Smooth muscle cell (in vitro differentiated cells): ENCODE data around the gene CHMP5. TPM values are rescaled to one million over a fixed set of nuclear protein-coding genes. Genes with fewer than 3 reads are reported as not detected.

Experiments
- DNase-seq: peaks from one replicate; lab custom pipeline; 2025; ENCODE audit not compliant: unreplicated experiment; lab: John Stamatoyannopoulos, UW
- H2AFZ ChIP-seq: fragments of 200-600 bp; sonication (generic); 2 replicates; pipeline ENCODE4 v1.6.0; 2016; ENCODE audit warnings: antibody characterized with exemption, low read depth, mild to moderate bottlenecking
- H3F3A ChIP-seq: fragments of 200-600 bp; sonication (generic); 2 replicates; pipeline ENCODE4 v1.6.0; 2017; ENCODE audit warnings: antibody characterized with exemption, low read depth
- H3K27ac ChIP-seq: fragments of 200-600 bp; sonication (generic); 2 replicates; pipeline ENCODE4 v1.5.1; 2016; ENCODE audit warnings: low read depth, mild to moderate bottlenecking
- H3K27me3 ChIP-seq: fragments of 200-600 bp; sonication (generic); 2 replicates; pipeline ENCODE4 v1.6.1; 2016; ENCODE audit warnings: low read depth, mild to moderate bottlenecking
- H3K36me3 ChIP-seq: fragments of 200-600 bp; sonication (generic); 2 replicates; pipeline ENCODE4 v1.5.1; 2016; ENCODE audit warnings: low read depth
- H3K4me1 ChIP-seq: fragments of 200-600 bp; sonication (generic); 2 replicates; pipeline ENCODE4 v1.5.1; 2016; ENCODE audit warnings: low read depth
- H3K4me2 ChIP-seq: fragments of 200-600 bp; sonication (generic); 2 replicates; pipeline ENCODE4 v1.6.0; 2016; ENCODE audit warnings: mild to moderate bottlenecking
- H3K4me3 ChIP-seq: fragments of 200-600 bp; sonication (generic); 2 replicates; pipeline ENCODE4 v1.5.1; 2016; ENCODE audit warnings: mild to moderate bottlenecking
- H3K79me2 ChIP-seq: fragments of 200-600 bp; sonication (generic); 2 replicates; pipeline ENCODE4 v1.6.0; 2016; ENCODE audit warnings: low read depth, mild to moderate bottlenecking
- H3K9ac ChIP-seq: fragments of 200-600 bp; sonication (generic); 2 replicates; pipeline ENCODE4 v1.6.0; 2016; ENCODE audit warnings: low read depth
- H3K9me3 ChIP-seq: fragments of 200-600 bp; sonication (generic); replicated peaks from 2 replicates; pipeline ENCODE4 v1.5.1; 2016; ENCODE audit warnings: low read depth
- H4K20me1 ChIP-seq: fragments of 200-600 bp; sonication (generic); 2 replicates; pipeline ENCODE4 v1.6.0; 2016; ENCODE audit warnings: low read depth
- WGBS: methylation state at CpG from one replicate; pipeline ENCODE4 v1.1.7; 2016; ENCODE audit warnings: low lambda C conversion rate; 5-methylcytosine and 5-hydroxymethylcytosine counted together
- polyA plus RNA-seq: library from polyadenylated mRNA; unstranded; fragments of >200 nt; fragmentation: Nextera tagmentation; extraction: Ambion mirVana; gene quantifications from 2 replicates; pipeline ENCODE4 v1.2.1, GENCODE V29; 2016
- total RNA-seq: library from RNA; depleted of rRNA; stranded (reverse); fragments of >200 nt; gene quantifications from 2 replicates; pipeline ENCODE4 v1.2.3, GENCODE V29; 2014
- TF ChIP-seq, protein P1 (sequence below): fragments of 200-600 bp; sonication (generic); IDR thresholded peaks from 2 replicates; pipeline ENCODE4 v1.5.1; 2017; ENCODE audit warnings: borderline replicate concordance, mild to moderate bottlenecking, antibody characterized with exemption; ENCODE audit not compliant: insufficient read depth, poor library complexity, severe bottlenecking

CHMP5 gene
- total and polyA plus RNA-seq, 2 experiments from 2014 or later = 99.3 to 112 TPM

GRCh38 chr9:33291901-33292300 is 27.1 kb downstream of the CHMP5 start:
- Histone ChIP-seq H3F3A (no peaks in the 10 kb centered on the region), H3K4me2 (peak overlapping the region; percentile 86), H4K20me1 (peaks cover 5% of the 10 kb centered on the region), H3K27ac (peak overlapping the region; percentile 100), H2AFZ (no peak overlapping the region), H3K9ac (no peak overlapping the region), H3K36me3 (peaks cover 3% of the 10 kb centered on the region), H3K4me1 (peaks cover 2% of the 10 kb centered on the region), H3K9me3 (no peaks in the 10 kb centered on the region), H3K79me2 (peaks cover 60% of the 10 kb centered on the region), H3K27me3 (no peaks in the 10 kb centered on the region), H3K4me3 (no peak overlapping the region)
- TF ChIP-seq, protein P1, sequence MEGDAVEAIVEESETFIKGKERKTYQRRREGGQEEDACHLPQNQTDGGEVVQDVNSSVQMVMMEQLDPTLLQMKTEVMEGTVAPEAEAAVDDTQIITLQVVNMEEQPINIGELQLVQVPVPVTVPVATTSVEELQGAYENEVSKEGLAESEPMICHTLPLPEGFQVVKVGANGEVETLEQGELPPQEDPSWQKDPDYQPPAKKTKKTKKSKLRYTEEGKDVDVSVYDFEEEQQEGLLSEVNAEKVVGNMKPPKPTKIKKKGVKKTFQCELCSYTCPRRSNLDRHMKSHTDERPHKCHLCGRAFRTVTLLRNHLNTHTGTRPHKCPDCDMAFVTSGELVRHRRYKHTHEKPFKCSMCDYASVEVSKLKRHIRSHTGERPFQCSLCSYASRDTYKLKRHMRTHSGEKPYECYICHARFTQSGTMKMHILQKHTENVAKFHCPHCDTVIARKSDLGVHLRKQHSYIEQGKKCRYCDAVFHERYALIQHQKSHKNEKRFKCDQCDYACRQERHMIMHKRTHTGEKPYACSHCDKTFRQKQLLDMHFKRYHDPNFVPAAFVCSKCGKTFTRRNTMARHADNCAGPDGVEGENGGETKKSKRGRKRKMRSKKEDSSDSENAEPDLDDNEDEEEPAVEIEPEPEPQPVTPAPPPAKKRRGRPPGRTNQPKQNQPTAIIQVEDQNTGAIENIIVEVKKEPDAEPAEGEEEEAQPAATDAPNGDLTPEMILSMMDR = no peak
- no peak for DNase-seq
- WGBS = 93% methylated on average over 5 of the region's 5 CpGs

DNA sequence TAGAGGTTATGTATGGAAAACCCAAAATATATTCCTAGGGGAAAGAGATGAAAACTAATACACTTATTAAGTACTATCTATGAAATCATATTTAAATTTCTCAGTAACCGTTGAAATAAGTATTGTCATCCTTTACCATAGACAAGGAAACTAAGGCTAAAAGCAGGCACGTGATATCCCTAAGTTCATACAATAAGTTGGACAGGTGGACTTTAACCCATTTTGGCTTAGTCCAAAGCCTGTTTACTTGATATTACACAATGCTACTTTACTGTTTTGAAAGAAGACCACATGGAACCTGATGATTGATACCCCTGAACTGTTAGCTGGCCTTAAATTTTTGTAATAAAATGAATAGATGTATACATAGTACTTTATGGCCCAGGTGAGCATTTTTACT is 28.9 kb downstream of the CHMP5 start:
- DNase-seq = no peak
- WGBS = 98% methylated on average over 2 of the region's 2 CpGs

DNA sequence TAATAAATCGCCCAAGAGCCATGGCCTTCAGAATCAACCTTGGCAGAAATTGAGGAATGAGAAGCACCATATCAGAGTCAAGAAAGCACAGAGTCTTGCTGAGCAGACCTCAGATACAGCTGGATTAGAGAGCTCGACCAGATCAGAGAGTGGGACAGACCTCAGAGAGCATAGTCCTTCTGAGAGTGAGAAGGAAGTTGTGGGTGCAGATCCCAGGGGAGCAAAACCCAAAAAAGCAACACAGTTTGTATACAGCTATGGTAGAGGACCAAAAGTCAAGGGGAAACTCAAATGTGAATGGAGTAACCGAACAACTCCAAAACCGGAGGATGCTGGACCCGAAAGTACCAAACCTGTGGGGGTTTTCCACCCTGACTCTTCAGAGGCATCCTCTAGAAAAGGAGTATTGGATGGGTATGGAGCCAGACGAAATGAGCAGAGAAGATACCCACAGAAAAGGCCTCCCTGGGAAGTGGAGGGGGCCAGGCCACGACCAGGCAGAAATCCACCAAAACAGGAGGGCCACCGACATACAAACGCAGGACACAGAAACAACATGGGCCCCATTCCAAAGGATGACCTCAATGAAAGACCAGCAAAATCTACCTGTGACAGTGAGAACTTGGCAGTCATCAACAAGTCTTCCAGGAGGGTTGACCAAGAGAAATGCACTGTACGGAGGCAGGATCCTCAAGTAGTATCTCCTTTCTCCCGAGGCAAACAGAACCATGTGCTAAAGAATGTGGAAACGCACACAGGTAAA is 30.0 kb downstream of the CHMP5 start:
- no peak overlapping the region for H2AFZ ChIP-seq
- H3K27me3 ChIP-seq = no peaks in the 10 kb centered on the region
- H4K20me1 ChIP-seq = peaks cover 24% of the 10 kb centered on the region
- H3F3A ChIP-seq = no peaks in the 10 kb centered on the region
- no peak overlapping the region for H3K9ac ChIP-seq
- WGBS = 97% methylated on average over 12 of the region's 12 CpGs
- H3K9me3 ChIP-seq = no peaks in the 10 kb centered on the region
- peaks cover 2% of the 10 kb centered on the region for H3K4me1 ChIP-seq
- TF ChIP-seq, protein P1 = no peak
- no peak overlapping the region for H3K4me2 ChIP-seq
- no peak overlapping the region for H3K4me3 ChIP-seq
- no peak overlapping the region for H3K27ac ChIP-seq
- DNase-seq = no peak
- H3K79me2 ChIP-seq = peaks cover 88% of the 10 kb centered on the region
- H3K36me3 ChIP-seq = peaks cover 7% of the 10 kb centered on the region

More for the DNA sequence above, 28.9 kb downstream of the CHMP5 start:
- no peaks in the 10 kb centered on the region for H3K27me3 ChIP-seq
- no peak overlapping the region for H3K4me2 ChIP-seq
- no peaks in the 10 kb centered on the region for H3F3A ChIP-seq
- H3K79me2 ChIP-seq = peaks cover 77% of the 10 kb centered on the region
- peaks cover 4% of the 10 kb centered on the region for H3K36me3 ChIP-seq
- H3K4me1 ChIP-seq = peaks cover 2% of the 10 kb centered on the region
- H3K9ac ChIP-seq = peak overlapping the region; percentile 2
- peaks cover 14% of the 10 kb centered on the region for H4K20me1 ChIP-seq
- no peak overlapping the region for H3K4me3 ChIP-seq
- peak overlapping the region; percentile 17 for H3K27ac ChIP-seq
- TF ChIP-seq, protein P1 = no peak
- no peaks in the 10 kb centered on the region for H3K9me3 ChIP-seq
- H2AFZ ChIP-seq = no peak overlapping the region

DNA sequence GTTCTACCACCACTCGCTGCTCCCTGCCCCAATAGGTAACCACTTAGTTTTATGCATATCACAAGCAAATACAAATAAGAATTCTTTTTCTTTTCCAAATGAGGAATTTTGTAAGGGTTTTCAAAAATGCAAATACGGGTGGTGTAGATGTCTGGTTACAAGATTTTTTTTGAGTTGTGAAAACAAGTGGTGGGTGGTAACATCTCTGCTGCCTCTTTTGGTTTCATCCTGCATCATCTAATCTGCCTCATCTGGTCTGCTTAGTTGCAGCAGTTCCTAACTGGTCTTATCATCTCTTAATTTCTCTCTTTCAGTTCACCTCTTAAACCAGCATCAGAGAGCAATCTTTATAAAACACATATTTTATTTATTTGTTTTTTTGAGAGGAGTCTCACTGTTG is 30.7 kb downstream of the CHMP5 start:
- Histone ChIP-seq H3K4me1 (peaks cover 2% of the 10 kb centered on the region), H4K20me1 (peaks cover 29% of the 10 kb centered on the region), H3K9me3 (no peaks in the 10 kb centered on the region), H3K27ac (no peak overlapping the region), H3K4me2 (no peak overlapping the region), H3K27me3 (no peaks in the 10 kb centered on the region), H3F3A (no peaks in the 10 kb centered on the region), H3K4me3 (no peak overlapping the region), H3K79me2 (peaks cover 88% of the 10 kb centered on the region), H3K36me3 (peaks cover 12% of the 10 kb centered on the region), H3K9ac (no peak overlapping the region), H2AFZ (no peak overlapping the region)
- TF ChIP-seq, protein P1 = no peak
- DNase-seq = no peak
- 90% methylated on average over 2 of the region's 2 CpGs for WGBS
